Endothelial cell of umbilical vein (primary cell): ENCODE data around the gene COL6A2. TPM values are rescaled to one million over a fixed set of nuclear protein-coding genes. Genes with fewer than 3 reads are reported as not detected.

Source experiments
- BruUV-seq: library from RNA; stranded (reverse); fragments of 400-500 nt; replicated peaks from 2 replicates; lab custom pipeline; 2021; lab: Mats Ljungman, UMichigan
- CTCF ChIA-PET: fragments of 300-600, 350-600 bp; sonication (Branson Sonifier 250); formaldehyde crosslinking; loops from one replicate; lab custom pipeline; 2021; ENCODE audit warnings: antibody characterized with exemption, inconsistent platforms; lab: Charles Lee
- POLR2A ChIA-PET: fragments of 300-600, 350-600 bp; sonication (Branson Sonifier 250); formaldehyde crosslinking; loops from one replicate; lab custom pipeline; 2021; ENCODE audit warnings: antibody characterized with exemption, inconsistent platforms; lab: Charles Lee
- DNase-seq: peaks from one replicate; pipeline ENCODE4 v3.0.0-alpha.2; 2011; ENCODE audit warnings: low read depth, low spot score
- FAIRE-seq: peaks from 2 replicates; lab custom pipeline; 2011; peaks lifted over from hg19 to GRCh38; lab: Jason Lieb, UNC
- H2AFZ ChIP-seq: 2 replicates; pipeline ENCODE4 v1.6.0; 2012; ENCODE audit warnings: low read depth, low read length, control low read depth, inconsistent platforms
- H3K27ac ChIP-seq: 2 replicates; pipeline ENCODE4 v1.5.1; 2011; ENCODE audit warnings: low read depth, mild to moderate bottlenecking, control low read depth, low read length, moderate library complexity; ENCODE audit not compliant: insufficient read depth
- H3K27me3 ChIP-seq, 2 experiments: 2 replicates each; pipeline versions ENCODE4 v1.6.0 to v1.6.1; 2011; ENCODE audit warnings: low read length in 2 of 2, mixed read lengths in 1 of 2; ENCODE audit not compliant: control insufficient read depth in 2 of 2, insufficient read depth in 2 of 2
- H3K36me3 ChIP-seq, 2 experiments: 2 replicates in 1 of 2; 3 replicates in 1 of 2; pipeline ENCODE4 v1.5.1; 2011; ENCODE audit warnings: low read length in 2 of 2, mild to moderate bottlenecking in 1 of 2, moderate library complexity in 1 of 2; ENCODE audit not compliant: control insufficient read depth in 2 of 2, insufficient read depth in 2 of 2; ENCODE audit errors: extremely low read depth in 1 of 2
- H3K4me1 ChIP-seq: 3 replicates; pipeline ENCODE4 v1.5.1; 2011; ENCODE audit warnings: mild to moderate bottlenecking, low read length; ENCODE audit not compliant: control insufficient read depth, insufficient read depth; ENCODE audit errors: extremely low read depth
- H3K4me2 ChIP-seq: 2 replicates; pipeline ENCODE4 v1.6.1; 2011; ENCODE audit warnings: low read length, control low read depth, mixed read lengths; ENCODE audit not compliant: insufficient read depth
- H3K4me3 ChIP-seq, 3 experiments: fragments of 200-600 bp in 1 of 3; sonication (generic), shearing (Covaris generic) in 1 of 3; replicated peaks in 1 of 3; 2 replicates each; pipeline ENCODE4 v1.5.1; 2011 to 2016; ENCODE audit warnings: control low read depth in 3 of 3, low read length in 3 of 3, mild to moderate bottlenecking in 2 of 3, inconsistent platforms in 1 of 3, low read depth in 1 of 3, moderate library complexity in 1 of 3; ENCODE audit not compliant: insufficient read depth in 1 of 3
- H3K79me2 ChIP-seq: 2 replicates; pipeline ENCODE4 v1.6.0; 2012; ENCODE audit warnings: low read length, inconsistent platforms; ENCODE audit not compliant: control insufficient read depth, insufficient read depth
- H3K9ac ChIP-seq: replicated peaks from 2 replicates; pipeline ENCODE3; 2011; ENCODE audit warnings: low read length, control low read depth; ENCODE audit not compliant: insufficient read depth; ENCODE audit errors: extremely low read depth
- H3K9me1 ChIP-seq: replicated peaks from 3 replicates; pipeline ENCODE4 v1.6.0; 2011; ENCODE audit warnings: mild to moderate bottlenecking, low read length; ENCODE audit not compliant: control insufficient read depth, insufficient read depth; ENCODE audit errors: extremely low read depth
- H3K9me3 ChIP-seq: replicated peaks from 2 replicates; pipeline ENCODE4 v1.5.1; 2012; ENCODE audit warnings: low read length, inconsistent platforms; ENCODE audit not compliant: control insufficient read depth, insufficient read depth
- H4K20me1 ChIP-seq: replicated peaks from 2 replicates; pipeline ENCODE3; 2011; ENCODE audit warnings: mild to moderate bottlenecking, low read length; ENCODE audit not compliant: control insufficient read depth, insufficient read depth; ENCODE audit errors: extremely low read depth
- EZH2 ChIP-seq: IDR thresholded peaks from 2 replicates; pipeline ENCODE4 v1.6.1; 2012; ENCODE audit warnings: borderline replicate concordance, low read depth, mild to moderate bottlenecking, moderate library complexity, low read length, inconsistent platforms; ENCODE audit not compliant: severe bottlenecking
- FOS ChIP-seq: IDR thresholded peaks from 2 replicates; pipeline ENCODE4 v1.6.1; 2011; ENCODE audit warnings: mild to moderate bottlenecking, low read length, moderate library complexity, borderline replicate concordance; ENCODE audit not compliant: insufficient read depth
- GATA2 ChIP-seq: IDR thresholded peaks from 2 replicates; pipeline ENCODE4 v1.7.0; 2011; ENCODE audit warnings: low read depth, mild to moderate bottlenecking, moderate library complexity, mixed read lengths, low read length; ENCODE audit not compliant: insufficient read length, insufficient read depth
- JUN ChIP-seq: IDR thresholded peaks from 2 replicates; pipeline ENCODE4 v1.6.1; 2011; ENCODE audit warnings: borderline replicate concordance, low read depth; ENCODE audit not compliant: insufficient read length, insufficient read depth
- MYC ChIP-seq: IDR thresholded peaks from one replicate; pipeline ENCODE4 v1.6.1; 2011; ENCODE audit warnings: mild to moderate bottlenecking, low read depth, low read length
- POLR2A ChIP-seq: IDR thresholded peaks from 2 replicates; pipeline ENCODE4 v1.6.1; 2012; ENCODE audit warnings: low read depth, mild to moderate bottlenecking, control low read depth, low read length
- POLR2AphosphoS5 ChIP-seq: IDR thresholded peaks from 2 replicates; pipeline ENCODE4 v1.6.1; 2012; ENCODE audit warnings: low read depth, mild to moderate bottlenecking, control low read depth, low read length, moderate library complexity; ENCODE audit not compliant: insufficient read depth
- dilution Hi-C: fragments of 300-500 bp; cut with MboI; formaldehyde crosslinking; loops from one replicate; pipeline ENCODE4 v1.15.0; 2019; ENCODE audit warnings: low sequenced_read_pairs; ENCODE audit not compliant: extremely low pct_ligation_motif_present
- intact Hi-C: fragments of 100-400 bp; cut with micrococcal nuclease; formaldehyde crosslinking; loops from one replicate; pipeline ENCODE4 v1.10.0; 2022
- polyA plus RNA-seq, 4 experiments: library from polyadenylated mRNA; depleted of rRNA in 3 of 4; stranded (reverse) in 3 of 4; unstranded in 1 of 4; fragments of >200 nt; gene quantifications; 2 replicates each; pipeline versions ENCODE4 v1.2.1 to v1.2.3, GENCODE V29; 2011 to 2012; ENCODE audit warnings: missing spikeins in 1 of 4
- total RNA-seq: library from RNA; stranded (reverse); gene quantifications from 2 replicates; pipeline ENCODE4 v1.2.3, GENCODE V29; 2021
- TF ChIP-seq, protein P1 (sequence below), 2 donors: IDR thresholded peaks; 1 replicate in 1 of 2; 2 replicates in 1 of 2; pipeline ENCODE4 v1.5.1; 2011; ENCODE audit warnings: low read length in 2 of 2, mild to moderate bottlenecking in 2 of 2, moderate library complexity in 2 of 2, control low read depth in 1 of 2, inconsistent platforms in 1 of 2, low read depth in 1 of 2; ENCODE audit not compliant: insufficient read depth in 1 of 2; ENCODE audit errors: extremely low read depth in 1 of 2
- TF ChIP-seq, protein P2 (sequence below): IDR thresholded peaks from 2 replicates; pipeline ENCODE4 v1.6.1; 2011; ENCODE audit not compliant: insufficient read depth, insufficient read length

Gene COL6A2
- total and polyA plus RNA-seq, 2 donors (not counting 3 experiments of a cell fraction or from before 2014, with no cell fraction given) = 3.4 to 6.1 TPM

DNA sequence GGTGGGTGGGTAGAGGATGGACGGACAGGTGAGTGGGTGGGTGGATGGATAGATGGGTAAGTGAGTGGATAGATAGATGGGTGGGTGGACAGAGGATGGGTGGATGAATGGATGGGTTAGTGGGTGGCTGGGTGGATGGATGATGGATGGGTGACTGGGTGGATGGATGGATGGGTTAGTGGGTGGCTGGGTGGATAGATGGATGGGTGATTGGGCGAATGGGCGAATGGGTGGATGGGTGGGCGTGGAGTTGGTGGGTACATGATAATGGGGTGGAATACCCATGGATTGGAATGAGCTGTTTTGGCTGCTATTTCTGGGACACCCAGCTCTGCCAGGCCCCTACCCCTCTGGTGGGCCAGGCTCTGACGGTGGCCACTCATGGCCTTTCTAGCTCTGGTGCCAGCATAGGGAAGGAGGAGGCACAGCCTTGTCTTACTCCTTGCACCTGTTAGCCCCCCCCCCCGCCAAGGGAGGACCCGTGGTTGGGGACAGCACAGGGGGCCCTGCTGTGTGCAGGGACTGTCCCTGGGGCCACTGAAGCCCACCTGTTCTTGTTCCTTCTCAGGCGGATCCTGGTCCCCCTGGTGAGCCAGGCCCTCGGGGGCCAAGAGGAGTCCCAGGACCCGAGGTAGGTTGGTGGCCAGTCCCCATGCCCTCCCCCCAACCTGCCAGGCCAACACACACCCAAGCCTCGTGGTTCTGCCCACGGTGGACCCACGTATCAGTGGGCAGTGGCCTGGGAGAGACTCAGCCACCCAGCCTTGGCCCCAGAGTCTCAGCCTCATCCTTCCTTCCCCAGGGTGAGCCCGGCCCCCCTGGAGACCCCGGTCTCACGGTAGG is 26.4 kb downstream of the COL6A2 start:
- TF ChIP-seq, protein P1, sequence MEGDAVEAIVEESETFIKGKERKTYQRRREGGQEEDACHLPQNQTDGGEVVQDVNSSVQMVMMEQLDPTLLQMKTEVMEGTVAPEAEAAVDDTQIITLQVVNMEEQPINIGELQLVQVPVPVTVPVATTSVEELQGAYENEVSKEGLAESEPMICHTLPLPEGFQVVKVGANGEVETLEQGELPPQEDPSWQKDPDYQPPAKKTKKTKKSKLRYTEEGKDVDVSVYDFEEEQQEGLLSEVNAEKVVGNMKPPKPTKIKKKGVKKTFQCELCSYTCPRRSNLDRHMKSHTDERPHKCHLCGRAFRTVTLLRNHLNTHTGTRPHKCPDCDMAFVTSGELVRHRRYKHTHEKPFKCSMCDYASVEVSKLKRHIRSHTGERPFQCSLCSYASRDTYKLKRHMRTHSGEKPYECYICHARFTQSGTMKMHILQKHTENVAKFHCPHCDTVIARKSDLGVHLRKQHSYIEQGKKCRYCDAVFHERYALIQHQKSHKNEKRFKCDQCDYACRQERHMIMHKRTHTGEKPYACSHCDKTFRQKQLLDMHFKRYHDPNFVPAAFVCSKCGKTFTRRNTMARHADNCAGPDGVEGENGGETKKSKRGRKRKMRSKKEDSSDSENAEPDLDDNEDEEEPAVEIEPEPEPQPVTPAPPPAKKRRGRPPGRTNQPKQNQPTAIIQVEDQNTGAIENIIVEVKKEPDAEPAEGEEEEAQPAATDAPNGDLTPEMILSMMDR (IDR thresholded peaks at IDR 0.05; ENCODE audit: extremely low read depth in 1 of 2, insufficient read depth in 1 of 2, low read depth in 1 of 2, low read length in 2 of 2) = no peak
- TF ChIP-seq, protein P2, sequence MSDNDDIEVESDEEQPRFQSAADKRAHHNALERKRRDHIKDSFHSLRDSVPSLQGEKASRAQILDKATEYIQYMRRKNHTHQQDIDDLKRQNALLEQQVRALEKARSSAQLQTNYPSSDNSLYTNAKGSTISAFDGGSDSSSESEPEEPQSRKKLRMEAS = no peak
- TF ChIP-seq MYC = no peak
- TF ChIP-seq POLR2AphosphoS5 = no peak
- TF ChIP-seq FOS = no peak
- TF ChIP-seq GATA2 = no peak
- TF ChIP-seq EZH2 = no peak
- no peak for TF ChIP-seq POLR2A
- TF ChIP-seq JUN = no peak
- no peaks in the 10 kb centered on the region for H3K4me1 ChIP-seq
- no peaks in the 10 kb centered on the region for H3K9me1 ChIP-seq
- no peaks in the 10 kb centered on the region for H3K27me3 ChIP-seq
- intact Hi-C loops (no loop called here), dilution Hi-C loops (no loop called here)
- no peak for FAIRE-seq
- H3K9me3 ChIP-seq = no peaks in the 10 kb centered on the region
- H3K4me2 ChIP-seq = no peak overlapping the region
- H3K9ac ChIP-seq = no peak overlapping the region
- no peaks in the 10 kb centered on the region for H4K20me1 ChIP-seq
- no peak overlapping the region for H2AFZ ChIP-seq
- H3K4me3 ChIP-seq = no peak overlapping the region
- ChIA-PET POLR2A (no interaction called here), CTCF (no interaction called here)
- H3K36me3 ChIP-seq = no peaks in the 10 kb centered on the region
- no TSS peak for BruUV-seq
- no peaks in the 10 kb centered on the region for H3K79me2 ChIP-seq
- H3K27ac ChIP-seq = no peak overlapping the region
- DNase-seq = no peak
